GM23338 (cell line): Measurements from ENCODE around the gene DDX59. TPM values are rescaled to one million over a fixed set of nuclear protein-coding genes. Genes with fewer than 3 reads are reported as not detected.

Experiments used
- ATAC-seq: fragments of 200-7000 bp; cut with Tn5 transposase; 3 replicates; pipeline ENCODE4 v1.9.1; 2020
- DNase-seq: peaks from one replicate; pipeline ENCODE4 v3.0.0-alpha.2; 2015; ENCODE audit warnings: low spot score
- H2AFZ ChIP-seq: fragments of 200-600 bp; sonication (generic); 2 replicates; pipeline ENCODE4 v1.8.0; 2016; ENCODE audit warnings: antibody characterized with exemption, mild to moderate bottlenecking, moderate library complexity
- H3F3A ChIP-seq: fragments of 200-600 bp; sonication (generic); replicated peaks from 2 replicates; pipeline ENCODE4 v1.8.0; 2017; ENCODE audit warnings: antibody characterized with exemption, mixed run types, low read depth
- H3K27ac ChIP-seq: fragments of 200-600 bp; sonication (generic); 2 replicates; pipeline ENCODE4 v1.6.1; 2016; ENCODE audit warnings: low read depth
- H3K27me3 ChIP-seq: fragments of 200-600 bp; sonication (generic); 2 replicates; pipeline ENCODE4 v1.8.0; 2016; ENCODE audit warnings: mild to moderate bottlenecking, mixed run types, moderate library complexity; ENCODE audit not compliant: insufficient read depth
- H3K36me3 ChIP-seq: fragments of 200-600 bp; sonication (generic); 2 replicates; pipeline ENCODE4 v1.8.0; 2016; ENCODE audit warnings: mild to moderate bottlenecking; ENCODE audit not compliant: insufficient read depth
- H3K4me1 ChIP-seq: fragments of 200-600 bp; sonication (generic); 2 replicates; pipeline ENCODE4 v1.8.0; 2016; ENCODE audit warnings: mild to moderate bottlenecking, moderate library complexity; ENCODE audit not compliant: insufficient read depth
- H3K4me2 ChIP-seq: fragments of 200-600 bp; sonication (generic); 2 replicates; pipeline ENCODE4 v1.7.1; 2017; ENCODE audit warnings: mixed run types
- H3K4me3 ChIP-seq: fragments of 200-600 bp; sonication (generic); 2 replicates; pipeline ENCODE4 v1.6.1; 2016; ENCODE audit warnings: mixed run types
- H3K79me2 ChIP-seq: fragments of 200-600 bp; sonication (generic); replicated peaks from 2 replicates; pipeline ENCODE4 v1.8.0; 2017; ENCODE audit warnings: mild to moderate bottlenecking; ENCODE audit not compliant: insufficient read depth
- H3K9me2 ChIP-seq: fragments of 200-600 bp; sonication (generic); 2 replicates; pipeline ENCODE4 v1.8.0; 2017; ENCODE audit not compliant: insufficient read depth
- H4K20me1 ChIP-seq: fragments of 200-600 bp; sonication (generic); replicated peaks from 2 replicates; pipeline ENCODE4 v1.8.0; 2017; ENCODE audit warnings: mild to moderate bottlenecking; ENCODE audit not compliant: insufficient read depth
- H3K27ac Mint-ChIP-seq: 2 replicates; pipeline ENCODE4 v1.8.0; 2020; ENCODE audit warnings: inconsistent platforms, mild to moderate bottlenecking, moderate library complexity, mixed read lengths
- H3K27me3 Mint-ChIP-seq: 3 replicates; pipeline ENCODE4 v1.8.0; 2022; ENCODE audit warnings: low read depth, mild to moderate bottlenecking, moderate library complexity, mixed read lengths, inconsistent platforms; ENCODE audit not compliant: insufficient read depth, poor library complexity
- H3K36me3 Mint-ChIP-seq: 3 replicates; pipeline ENCODE4 v1.8.0; 2021; ENCODE audit warnings: low read depth, mild to moderate bottlenecking, inconsistent platforms, moderate library complexity, mixed read lengths
- H3K4me1 Mint-ChIP-seq: 3 replicates; pipeline ENCODE4 v1.8.0; 2020; ENCODE audit warnings: mild to moderate bottlenecking, inconsistent platforms, mixed read lengths
- H3K4me3 Mint-ChIP-seq: 3 replicates; pipeline ENCODE4 v1.8.0; 2021; ENCODE audit warnings: moderate library complexity, mild to moderate bottlenecking, inconsistent platforms, mixed read lengths
- H3K9me3 Mint-ChIP-seq: 3 replicates; pipeline ENCODE4 v1.8.0; 2020; ENCODE audit warnings: moderate library complexity, mild to moderate bottlenecking, inconsistent platforms, mixed read lengths
- CREB1 ChIP-seq: fragments of 250-450 bp; sonication (Bioruptor Pico); IDR thresholded peaks from 2 replicates; pipeline ENCODE4 v1.5.0; 2020; ENCODE audit warnings: low read depth, mild to moderate bottlenecking, moderate library complexity
- EZH2 ChIP-seq: fragments of 200-600 bp; sonication (generic); IDR thresholded peaks from one replicate; pipeline ENCODE4 v1.8.0; 2017; ENCODE audit warnings: antibody characterized with exemption, mild to moderate bottlenecking, low read depth; ENCODE audit not compliant: unreplicated experiment
- EZH2phosphoT487 ChIP-seq: fragments of 200-600 bp; sonication (generic); IDR thresholded peaks from one replicate; pipeline ENCODE4 v1.8.1; 2018; ENCODE audit warnings: antibody characterized with exemption; ENCODE audit not compliant: unreplicated experiment
- JUNB ChIP-seq: IDR thresholded peaks from one replicate; pipeline ENCODE4 v1.6.1; 2016; ENCODE audit warnings: antibody characterized with exemption; ENCODE audit not compliant: unreplicated experiment
- NANOG ChIP-seq: IDR thresholded peaks from 2 replicates; pipeline ENCODE4 v1.6.1; 2016; ENCODE audit warnings: antibody characterized with exemption, borderline replicate concordance
- STAT1 ChIP-seq: IDR thresholded peaks from one replicate; pipeline ENCODE4 v1.6.1; 2016; ENCODE audit warnings: antibody characterized with exemption; ENCODE audit not compliant: unreplicated experiment
- ZNF331 ChIP-seq: fragments of 250-450 bp; sonication (Bioruptor Pico); IDR thresholded peaks from 2 replicates; pipeline ENCODE4 v1.5.0; 2020; ENCODE audit warnings: low read depth, mild to moderate bottlenecking, moderate library complexity
- polyA plus RNA-seq: library from polyadenylated mRNA; unstranded; fragments of >200 nt; fragmentation: Nextera tagmentation; extraction: Ambion mirVana; gene quantifications from 2 replicates; pipeline ENCODE4 v1.2.1, GENCODE V29; 2016
- total RNA-seq: library from RNA; depleted of rRNA; stranded (reverse); fragments of >200 nt; shearing (Covaris generic); gene quantifications from 2 replicates; pipeline ENCODE4 v1.2.3, GENCODE V29; 2014
- TF ChIP-seq, protein P1 (sequence below): IDR thresholded peaks from one replicate; pipeline ENCODE4 v1.6.1; 2018; ENCODE audit warnings: antibody characterized with exemption; ENCODE audit not compliant: unreplicated experiment
- TF ChIP-seq, protein P2 (sequence below): fragments of 250-450 bp; sonication (Bioruptor Pico); IDR thresholded peaks from 2 replicates; pipeline ENCODE4 v1.5.0; 2020; ENCODE audit warnings: mild to moderate bottlenecking, moderate library complexity
- TF ChIP-seq, protein P3 (sequence below): IDR thresholded peaks from 2 replicates; pipeline ENCODE4 v1.6.1; 2016; ENCODE audit warnings: antibody characterized with exemption

DDX59 gene
- total and polyA plus RNA-seq, 2 experiments from 2014 or later = 14.7 to 15.7 TPM

DNA sequence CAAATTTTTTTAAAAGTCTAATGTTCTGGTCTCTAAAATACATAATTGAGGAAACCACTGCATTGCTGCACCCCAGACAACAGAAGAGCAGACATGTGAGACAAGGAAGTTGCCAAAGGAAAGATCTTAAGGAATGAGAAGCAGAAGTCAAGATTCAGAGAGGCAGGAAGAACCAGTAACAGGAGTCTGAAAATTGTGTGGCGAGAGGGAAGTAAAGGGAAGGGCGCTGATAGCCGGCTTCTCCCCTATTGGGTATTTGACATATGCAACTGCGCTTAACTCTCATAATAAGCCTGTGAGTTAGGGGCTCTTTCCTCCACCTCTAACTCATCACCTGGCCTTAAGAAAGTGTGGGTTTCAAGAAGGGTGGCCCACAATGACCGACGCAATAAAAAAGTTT is 27.2 kb downstream of the DDX59 start:
- Mint-ChIP-seq H3K9me3 (no peaks in the 10 kb centered on the region; the same call in 2 of the 3 replicates), H3K4me3 (no peak overlapping the region), H3K27ac (no peak overlapping the region), H3K4me1 (peaks cover 2% of the 10 kb centered on the region), H3K36me3 (peaks cover 13% of the 10 kb centered on the region; the same call in 2 of the 3 replicates), H3K27me3 (peaks cover 4% of the 10 kb centered on the region)
- TF ChIP-seq ZNF331 (CRISPR knock-in tag) (no peak), STAT1 (no peak), EZH2phosphoT487 (no peak), JUNB (no peak), EZH2 (no peak), CREB1 (CRISPR knock-in tag) (no peak), NANOG (no peak)
- TF ChIP-seq, protein P1, sequence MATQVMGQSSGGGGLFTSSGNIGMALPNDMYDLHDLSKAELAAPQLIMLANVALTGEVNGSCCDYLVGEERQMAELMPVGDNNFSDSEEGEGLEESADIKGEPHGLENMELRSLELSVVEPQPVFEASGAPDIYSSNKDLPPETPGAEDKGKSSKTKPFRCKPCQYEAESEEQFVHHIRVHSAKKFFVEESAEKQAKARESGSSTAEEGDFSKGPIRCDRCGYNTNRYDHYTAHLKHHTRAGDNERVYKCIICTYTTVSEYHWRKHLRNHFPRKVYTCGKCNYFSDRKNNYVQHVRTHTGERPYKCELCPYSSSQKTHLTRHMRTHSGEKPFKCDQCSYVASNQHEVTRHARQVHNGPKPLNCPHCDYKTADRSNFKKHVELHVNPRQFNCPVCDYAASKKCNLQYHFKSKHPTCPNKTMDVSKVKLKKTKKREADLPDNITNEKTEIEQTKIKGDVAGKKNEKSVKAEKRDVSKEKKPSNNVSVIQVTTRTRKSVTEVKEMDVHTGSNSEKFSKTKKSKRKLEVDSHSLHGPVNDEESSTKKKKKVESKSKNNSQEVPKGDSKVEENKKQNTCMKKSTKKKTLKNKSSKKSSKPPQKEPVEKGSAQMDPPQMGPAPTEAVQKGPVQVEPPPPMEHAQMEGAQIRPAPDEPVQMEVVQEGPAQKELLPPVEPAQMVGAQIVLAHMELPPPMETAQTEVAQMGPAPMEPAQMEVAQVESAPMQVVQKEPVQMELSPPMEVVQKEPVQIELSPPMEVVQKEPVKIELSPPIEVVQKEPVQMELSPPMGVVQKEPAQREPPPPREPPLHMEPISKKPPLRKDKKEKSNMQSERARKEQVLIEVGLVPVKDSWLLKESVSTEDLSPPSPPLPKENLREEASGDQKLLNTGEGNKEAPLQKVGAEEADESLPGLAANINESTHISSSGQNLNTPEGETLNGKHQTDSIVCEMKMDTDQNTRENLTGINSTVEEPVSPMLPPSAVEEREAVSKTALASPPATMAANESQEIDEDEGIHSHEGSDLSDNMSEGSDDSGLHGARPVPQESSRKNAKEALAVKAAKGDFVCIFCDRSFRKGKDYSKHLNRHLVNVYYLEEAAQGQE = no peak
- TF ChIP-seq, protein P2, sequence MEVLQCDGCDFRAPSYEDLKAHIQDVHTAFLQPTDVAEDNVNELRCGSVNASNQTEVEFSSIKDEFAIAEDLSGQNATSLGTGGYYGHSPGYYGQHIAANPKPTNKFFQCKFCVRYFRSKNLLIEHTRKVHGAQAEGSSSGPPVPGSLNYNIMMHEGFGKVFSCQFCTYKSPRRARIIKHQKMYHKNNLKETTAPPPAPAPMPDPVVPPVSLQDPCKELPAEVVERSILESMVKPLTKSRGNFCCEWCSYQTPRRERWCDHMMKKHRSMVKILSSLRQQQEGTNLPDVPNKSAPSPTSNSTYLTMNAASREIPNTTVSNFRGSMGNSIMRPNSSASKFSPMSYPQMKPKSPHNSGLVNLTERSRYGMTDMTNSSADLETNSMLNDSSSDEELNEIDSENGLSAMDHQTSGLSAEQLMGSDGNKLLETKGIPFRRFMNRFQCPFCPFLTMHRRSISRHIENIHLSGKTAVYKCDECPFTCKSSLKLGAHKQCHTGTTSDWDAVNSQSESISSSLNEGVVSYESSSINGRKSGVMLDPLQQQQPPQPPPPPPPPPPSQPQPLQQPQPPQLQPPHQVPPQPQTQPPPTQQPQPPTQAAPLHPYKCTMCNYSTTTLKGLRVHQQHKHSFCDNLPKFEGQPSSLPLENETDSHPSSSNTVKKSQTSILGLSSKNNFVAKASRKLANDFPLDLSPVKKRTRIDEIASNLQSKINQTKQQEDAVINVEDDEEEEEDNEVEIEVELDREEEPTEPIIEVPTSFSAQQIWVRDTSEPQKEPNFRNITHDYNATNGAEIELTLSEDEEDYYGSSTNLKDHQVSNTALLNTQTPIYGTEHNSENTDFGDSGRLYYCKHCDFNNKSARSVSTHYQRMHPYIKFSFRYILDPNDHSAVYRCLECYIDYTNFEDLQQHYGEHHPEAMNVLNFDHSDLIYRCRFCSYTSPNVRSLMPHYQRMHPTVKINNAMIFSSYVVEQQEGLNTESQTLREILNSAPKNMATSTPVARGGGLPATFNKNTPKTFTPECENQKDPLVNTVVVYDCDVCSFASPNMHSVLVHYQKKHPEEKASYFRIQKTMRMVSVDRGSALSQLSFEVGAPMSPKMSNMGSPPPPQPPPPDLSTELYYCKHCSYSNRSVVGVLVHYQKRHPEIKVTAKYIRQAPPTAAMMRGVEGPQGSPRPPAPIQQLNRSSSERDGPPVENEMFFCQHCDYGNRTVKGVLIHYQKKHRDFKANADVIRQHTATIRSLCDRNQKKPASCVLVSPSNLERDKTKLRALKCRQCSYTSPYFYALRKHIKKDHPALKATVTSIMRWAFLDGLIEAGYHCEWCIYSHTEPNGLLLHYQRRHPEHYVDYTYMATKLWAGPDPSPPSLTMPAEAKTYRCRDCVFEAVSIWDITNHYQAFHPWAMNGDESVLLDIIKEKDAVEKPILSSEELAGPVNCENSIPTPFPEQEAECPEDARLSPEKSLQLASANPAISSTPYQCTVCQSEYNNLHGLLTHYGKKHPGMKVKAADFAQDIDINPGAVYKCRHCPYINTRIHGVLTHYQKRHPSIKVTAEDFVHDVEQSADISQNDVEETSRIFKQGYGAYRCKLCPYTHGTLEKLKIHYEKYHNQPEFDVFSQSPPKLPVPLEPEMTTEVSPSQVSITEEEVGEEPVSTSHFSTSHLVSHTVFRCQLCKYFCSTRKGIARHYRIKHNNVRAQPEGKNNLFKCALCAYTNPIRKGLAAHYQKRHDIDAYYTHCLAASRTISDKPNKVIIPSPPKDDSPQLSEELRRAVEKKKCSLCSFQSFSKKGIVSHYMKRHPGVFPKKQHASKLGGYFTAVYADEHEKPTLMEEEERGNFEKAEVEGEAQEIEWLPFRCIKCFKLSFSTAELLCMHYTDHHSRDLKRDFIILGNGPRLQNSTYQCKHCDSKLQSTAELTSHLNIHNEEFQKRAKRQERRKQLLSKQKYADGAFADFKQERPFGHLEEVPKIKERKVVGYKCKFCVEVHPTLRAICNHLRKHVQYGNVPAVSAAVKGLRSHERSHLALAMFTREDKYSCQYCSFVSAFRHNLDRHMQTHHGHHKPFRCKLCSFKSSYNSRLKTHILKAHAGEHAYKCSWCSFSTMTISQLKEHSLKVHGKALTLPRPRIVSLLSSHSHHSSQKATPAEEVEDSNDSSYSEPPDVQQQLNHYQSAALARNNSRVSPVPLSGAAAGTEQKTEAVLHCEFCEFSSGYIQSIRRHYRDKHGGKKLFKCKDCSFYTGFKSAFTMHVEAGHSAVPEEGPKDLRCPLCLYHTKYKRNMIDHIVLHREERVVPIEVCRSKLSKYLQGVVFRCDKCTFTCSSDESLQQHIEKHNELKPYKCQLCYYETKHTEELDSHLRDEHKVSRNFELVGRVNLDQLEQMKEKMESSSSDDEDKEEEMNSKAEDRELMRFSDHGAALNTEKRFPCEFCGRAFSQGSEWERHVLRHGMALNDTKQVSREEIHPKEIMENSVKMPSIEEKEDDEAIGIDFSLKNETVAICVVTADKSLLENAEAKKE (CRISPR knock-in tag) = no peak
- TF ChIP-seq, protein P3, sequence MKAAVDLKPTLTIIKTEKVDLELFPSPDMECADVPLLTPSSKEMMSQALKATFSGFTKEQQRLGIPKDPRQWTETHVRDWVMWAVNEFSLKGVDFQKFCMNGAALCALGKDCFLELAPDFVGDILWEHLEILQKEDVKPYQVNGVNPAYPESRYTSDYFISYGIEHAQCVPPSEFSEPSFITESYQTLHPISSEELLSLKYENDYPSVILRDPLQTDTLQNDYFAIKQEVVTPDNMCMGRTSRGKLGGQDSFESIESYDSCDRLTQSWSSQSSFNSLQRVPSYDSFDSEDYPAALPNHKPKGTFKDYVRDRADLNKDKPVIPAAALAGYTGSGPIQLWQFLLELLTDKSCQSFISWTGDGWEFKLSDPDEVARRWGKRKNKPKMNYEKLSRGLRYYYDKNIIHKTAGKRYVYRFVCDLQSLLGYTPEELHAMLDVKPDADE = no peak
- ATAC-seq (no peak), DNase-seq (no peak)
- Histone ChIP-seq H3K79me2 (no peaks in the 10 kb centered on the region), H3K27ac (no peak overlapping the region), H3K4me1 (no peaks in the 10 kb centered on the region), H3K9me2 (no peaks in the 10 kb centered on the region), H3K27me3 (no peaks in the 10 kb centered on the region), H3K4me3 (no peak overlapping the region), H2AFZ (no peak overlapping the region), H4K20me1 (no peaks in the 10 kb centered on the region), H3K4me2 (no peak overlapping the region), H3K36me3 (no peaks in the 10 kb centered on the region), H3F3A (no peaks in the 10 kb centered on the region)
